Mucosa of rectum (tissue), 2 donors: ENCODE results near the gene USH2A.

Experiments used
- H3K27ac ChIP-seq, 2 donors: one replicate each; pipeline ENCODE4 v1.7.0; 2013; ENCODE audit warnings: inconsistent platforms in 2 of 2, low read depth in 2 of 2, low read length in 2 of 2
- H3K27me3 ChIP-seq, 2 donors: one replicate each; pipeline ENCODE4 v1.7.0; 2013; ENCODE audit warnings: low read length in 2 of 2; ENCODE audit not compliant: control insufficient read depth in 2 of 2, insufficient read depth in 2 of 2
- H3K36me3 ChIP-seq, 2 donors: one replicate each; pipeline ENCODE4 v1.7.0; 2013; ENCODE audit warnings: low read length in 2 of 2; ENCODE audit not compliant: control insufficient read depth in 2 of 2, insufficient read depth in 2 of 2
- H3K4me1 ChIP-seq, 2 donors: one replicate each; pipeline ENCODE4 v1.7.0; 2013; ENCODE audit warnings: low read length in 2 of 2, mild to moderate bottlenecking in 1 of 2; ENCODE audit not compliant: control insufficient read depth in 2 of 2, insufficient read depth in 2 of 2
- H3K4me3 ChIP-seq, 2 donors: one replicate each; pipeline ENCODE4 v1.7.0; 2013; ENCODE audit warnings: low read length in 2 of 2
- H3K9ac ChIP-seq, 2 donors: one replicate each; pipeline ENCODE4 v1.7.0; 2013; ENCODE audit warnings: low read length in 2 of 2, low read depth in 1 of 2, mild to moderate bottlenecking in 1 of 2
- H3K9me3 ChIP-seq, 2 donors: one replicate each; pipeline ENCODE4 v1.7.0; 2013; ENCODE audit warnings: low read length in 2 of 2; ENCODE audit not compliant: control insufficient read depth in 2 of 2
- donor health status: healthy.
- donor health status: Normal muscosa, but diverticular disease.

Gene USH2A

GRCh38 chr1:215704089-215704860, 719.0 kb downstream of the USH2A start:
- Histone ChIP-seq H3K4me3 (no peak overlapping the region), H3K4me1 (no peaks in the 10 kb centered on the region), H3K27me3 (no peaks in the 10 kb centered on the region), H3K9me3 (no peaks in the 10 kb centered on the region), H3K27ac (no peak overlapping the region), H3K9ac (no peak overlapping the region), H3K36me3 (no peaks in the 10 kb centered on the region)

GRCh38 chr1:215682232-215682631, 741.0 kb downstream of the USH2A start:
- Histone ChIP-seq H3K4me3 (no peak overlapping the region), H3K27ac (no peak overlapping the region), H3K9me3 (no peaks in the 10 kb centered on the region), H3K27me3 (no peaks in the 10 kb centered on the region), H3K9ac (no peak overlapping the region), H3K36me3 (no peaks in the 10 kb centered on the region), H3K4me1 (no peaks in the 10 kb centered on the region)

GRCh38 chr1:215681041-215681440, 742.2 kb downstream of the USH2A start:
- H3K36me3 ChIP-seq: no peaks in the 10 kb centered on the region
- no peaks in the 10 kb centered on the region for H3K9me3 ChIP-seq
- H3K27ac ChIP-seq: no peak overlapping the region
- no peak overlapping the region for H3K9ac ChIP-seq
- no peaks in the 10 kb centered on the region for H3K27me3 ChIP-seq
- H3K4me3 ChIP-seq: no peak overlapping the region
- H3K4me1 ChIP-seq: no peaks in the 10 kb centered on the region

GRCh38 chr1:215679231-215679630, 744.0 kb downstream of the USH2A start:
- H3K27me3 ChIP-seq: no peaks in the 10 kb centered on the region
- no peak overlapping the region for H3K27ac ChIP-seq
- no peaks in the 10 kb centered on the region for H3K4me1 ChIP-seq
- H3K4me3 ChIP-seq: no peak overlapping the region
- no peaks in the 10 kb centered on the region for H3K9me3 ChIP-seq
- H3K9ac ChIP-seq: no peak overlapping the region
- H3K36me3 ChIP-seq: no peaks in the 10 kb centered on the region

- Histone ChIP-seq H3K4me3 (no peak overlapping the region), H3K36me3 (no peaks in the 10 kb centered on the region), H3K27me3 (no peaks in the 10 kb centered on the region), H3K27ac (no peak overlapping the region), H3K9ac (no peak overlapping the region), H3K4me1 (no peaks in the 10 kb centered on the region), H3K9me3 (no peaks in the 10 kb centered on the region)
Observed at GRCh38 chr1:215677112-215677511, 746.1 kb downstream of the USH2A start.

DNA sequence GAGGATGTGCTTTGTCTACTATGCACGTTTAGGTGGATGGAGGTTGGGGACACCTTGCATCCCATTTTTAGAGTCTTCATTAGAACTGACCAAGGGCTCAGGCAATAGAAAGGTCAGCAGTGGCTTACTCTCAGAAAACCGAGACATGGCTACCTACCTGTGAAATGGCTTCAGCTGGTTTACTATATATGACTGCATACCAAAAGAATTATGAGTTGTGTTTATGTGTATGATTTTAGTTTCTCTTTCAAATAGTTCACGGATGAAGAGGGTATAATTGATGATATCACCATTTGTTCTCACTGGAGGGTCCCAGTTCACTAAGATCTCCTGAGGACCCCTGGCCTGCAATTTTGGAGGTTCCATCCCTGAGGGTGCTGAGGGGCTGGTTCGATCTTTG, 749.3 kb downstream of the USH2A start:
- no peak overlapping the region for H3K9ac ChIP-seq
- no peak overlapping the region for H3K4me3 ChIP-seq
- H3K27ac ChIP-seq: no peak overlapping the region

GRCh38 chr1:215672482-215672881, 750.8 kb downstream of the USH2A start:
- H3K36me3 ChIP-seq: no peaks in the 10 kb centered on the region

More for the DNA sequence above, 749.3 kb downstream of the USH2A start:
- H3K4me1 ChIP-seq: no peaks in the 10 kb centered on the region
- no peaks in the 10 kb centered on the region for H3K27me3 ChIP-seq
- no peaks in the 10 kb centered on the region for H3K36me3 ChIP-seq
- no peaks in the 10 kb centered on the region for H3K9me3 ChIP-seq

DNA sequence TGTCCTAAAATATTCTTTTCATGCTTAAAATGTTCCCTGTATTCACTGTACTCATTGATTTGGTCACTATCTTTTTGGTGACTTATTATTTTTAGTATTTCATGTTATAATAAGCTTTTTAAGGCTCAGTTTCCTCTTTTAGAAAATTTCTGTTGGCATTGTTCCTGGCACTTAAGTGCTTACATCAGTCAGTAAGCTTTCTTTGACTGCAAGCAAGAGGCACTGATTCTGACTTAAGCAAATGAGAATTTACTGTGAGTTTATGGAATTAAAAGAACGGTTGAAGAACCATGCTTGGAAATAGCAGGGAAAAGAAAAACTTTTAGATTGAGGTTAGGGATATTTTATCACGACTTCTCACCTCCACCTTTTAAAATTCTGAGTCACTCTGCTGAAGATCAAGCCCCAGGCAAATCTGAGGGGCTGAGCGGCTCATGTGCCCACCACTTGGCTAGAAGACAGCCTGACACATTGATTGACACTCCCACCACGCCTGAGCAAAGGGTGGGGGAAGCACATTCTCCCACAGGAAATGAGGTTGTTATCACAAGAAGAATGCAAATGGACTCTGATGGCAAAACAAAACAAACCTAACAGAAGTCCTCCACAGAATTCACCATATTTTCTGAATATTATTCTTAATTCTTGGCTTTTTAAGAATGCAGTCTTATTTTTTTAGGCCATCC, 753.3 kb downstream of the USH2A start:
- H3K9ac ChIP-seq: no peak overlapping the region
- H3K27ac ChIP-seq: no peak overlapping the region
- no peaks in the 10 kb centered on the region for H3K27me3 ChIP-seq
- no peak overlapping the region for H3K4me3 ChIP-seq
- H3K36me3 ChIP-seq: no peaks in the 10 kb centered on the region
- no peaks in the 10 kb centered on the region for H3K9me3 ChIP-seq
- no peaks in the 10 kb centered on the region for H3K4me1 ChIP-seq

More at GRCh38 chr1:215672482-215672881, 750.8 kb downstream of the USH2A start:
- H3K27ac ChIP-seq: no peak overlapping the region
- no peaks in the 10 kb centered on the region for H3K4me1 ChIP-seq
- no peak overlapping the region for H3K4me3 ChIP-seq
- no peaks in the 10 kb centered on the region for H3K9me3 ChIP-seq
- H3K9ac ChIP-seq: no peak overlapping the region
- H3K27me3 ChIP-seq: no peaks in the 10 kb centered on the region

- no peak overlapping the region for H3K27ac ChIP-seq
- H3K4me3 ChIP-seq: no peak overlapping the region
- H3K4me1 ChIP-seq: no peaks in the 10 kb centered on the region
Observed at GRCh38 chr1:215667761-215668160, 755.5 kb downstream of the USH2A start.

DNA sequence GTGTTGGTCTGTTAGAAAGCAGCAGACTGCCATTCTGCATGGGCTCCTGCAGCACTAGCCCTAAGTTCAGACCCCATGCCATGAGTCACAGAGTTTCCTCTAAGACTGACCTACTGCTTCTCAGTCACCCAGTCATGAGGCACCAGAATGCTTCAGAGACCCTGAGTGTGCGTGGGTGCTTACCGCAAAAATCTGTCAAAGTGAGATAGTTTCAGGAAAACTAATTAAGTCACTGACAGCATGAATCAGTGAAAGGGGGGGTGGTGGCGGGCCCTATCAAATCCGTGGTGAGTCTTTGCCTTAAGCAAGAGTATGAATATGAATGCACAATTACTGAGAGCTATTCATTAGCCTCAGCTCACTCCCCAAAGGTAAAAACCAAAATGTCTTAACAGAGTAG, 758.0 kb downstream of the USH2A start:
- no peaks in the 10 kb centered on the region for H3K9me3 ChIP-seq
- H3K36me3 ChIP-seq: no peaks in the 10 kb centered on the region

More at GRCh38 chr1:215667761-215668160, 755.5 kb downstream of the USH2A start:
- Histone ChIP-seq H3K9me3 (no peaks in the 10 kb centered on the region), H3K9ac (no peak overlapping the region), H3K36me3 (no peaks in the 10 kb centered on the region), H3K27me3 (no peaks in the 10 kb centered on the region)

More for the DNA sequence above, 758.0 kb downstream of the USH2A start:
- Histone ChIP-seq H3K4me1 (no peaks in the 10 kb centered on the region), H3K9ac (no peak overlapping the region), H3K27me3 (no peaks in the 10 kb centered on the region), H3K4me3 (no peak overlapping the region), H3K27ac (no peak overlapping the region)
